Upper lobe of right lung (tissue), 1 donor: ENCODE results near the gene ENTREP1. TPM values are rescaled to one million over a fixed set of nuclear protein-coding genes. Genes with fewer than 3 reads are reported as not detected.

Experiments
- ATAC-seq: fragments of 200-7000 bp; cut with Tn5 transposase; one replicate; pipeline ENCODE4 v1.9.1; 2020; ENCODE audit warnings: mild to moderate bottlenecking, moderate library complexity
- DNase-seq: peaks from one replicate; pipeline ENCODE4 v3.0.0-alpha.2; 2020
- H3K27ac ChIP-seq: fragments of 200-600 bp; one replicate; pipeline ENCODE4 v1.8.0; 2022
- H3K27me3 ChIP-seq: fragments of 200-600 bp; one replicate; pipeline ENCODE4 v1.8.0; 2022; ENCODE audit warnings: mild to moderate bottlenecking
- H3K36me3 ChIP-seq: fragments of 200-600 bp; one replicate; pipeline ENCODE4 v1.8.0; 2022
- H3K4me1 ChIP-seq: fragments of 200-600 bp; one replicate; pipeline ENCODE4 v1.8.0; 2022
- H3K4me3 ChIP-seq: fragments of 200-600 bp; one replicate; pipeline ENCODE4 v1.8.0; 2022; ENCODE audit warnings: mild to moderate bottlenecking
- H3K9me3 ChIP-seq: fragments of 200-600 bp; one replicate; pipeline ENCODE4 v1.8.0; 2022
- CTCF ChIP-seq: fragments of 200-600 bp; IDR thresholded peaks from one replicate; pipeline ENCODE4 v1.8.0; 2022; ENCODE audit warnings: antibody characterized with exemption
- intact Hi-C: fragments of 100-400 bp; cut with DNase I; formaldehyde crosslinking; loops from one replicate; pipeline ENCODE4 v1.11.0; 2022
- total RNA-seq: library from RNA; stranded (reverse); fragmentation: NEBNext Ultra II Directional; extraction: Animal tissue kit (Norgen Biotek cat#: 25700); gene quantifications from one replicate; pipeline ENCODE4 v1.2.1, GENCODE V29; 2021
- donor health status: DM: no; HTN: yes; CAD: no; lungs with severe emphysema.

ENTREP1 gene
- total RNA-seq, 1 donor from 2014 or later: 34.9 TPM

- no peak for TF ChIP-seq CTCF
- Histone ChIP-seq H3K27ac (no peak overlapping the region), H3K9me3 (no peaks in the 10 kb centered on the region), H3K27me3 (peaks cover 6% of the 10 kb centered on the region), H3K4me1 (no peaks in the 10 kb centered on the region), H3K36me3 (no peaks in the 10 kb centered on the region), H3K4me3 (peak overlapping the region; percentile 62)
- intact Hi-C loops: no loop called here
- DNase-seq (peak; percentile 71), ATAC-seq (peak; percentile 16)
Measured at GRCh38 chr9:69325409-69326212, 596 bp downstream of the ENTREP1 start.

- ATAC-seq: peak; percentile 23
- Histone ChIP-seq H3K27me3 (peaks cover 6% of the 10 kb centered on the region), H3K36me3 (no peaks in the 10 kb centered on the region), H3K4me3 (peak overlapping the region; percentile 52), H3K4me1 (no peaks in the 10 kb centered on the region), H3K9me3 (no peaks in the 10 kb centered on the region), H3K27ac (no peak overlapping the region)
- no peak for TF ChIP-seq CTCF
- DNase-seq: no peak
- intact Hi-C loops: no loop called here
Measured at GRCh38 chr9:69326261-69326660, 1.2 kb downstream of the ENTREP1 start.

- Histone ChIP-seq H3K9me3 (no peaks in the 10 kb centered on the region), H3K4me1 (no peaks in the 10 kb centered on the region), H3K27ac (no peak overlapping the region), H3K36me3 (no peaks in the 10 kb centered on the region), H3K4me3 (no peak overlapping the region), H3K27me3 (peaks cover 6% of the 10 kb centered on the region)
- no peak for ATAC-seq
- TF ChIP-seq CTCF: no peak
- intact Hi-C loops: no loop called here
- DNase-seq: no peak
Measured at GRCh38 chr9:69330580-69330979, 5.6 kb downstream of the ENTREP1 start.

- H3K4me1 ChIP-seq: no peaks in the 10 kb centered on the region
- no peak for DNase-seq
Measured at GRCh38 chr9:69331444-69331843, 6.4 kb downstream of the ENTREP1 start.

GRCh38 chr9:69332067-69332685 lies 7.2 kb downstream of the ENTREP1 start:
- Histone ChIP-seq H3K36me3 (no peaks in the 10 kb centered on the region), H3K4me1 (no peaks in the 10 kb centered on the region), H3K9me3 (no peaks in the 10 kb centered on the region), H3K4me3 (no peak overlapping the region), H3K27me3 (no peaks in the 10 kb centered on the region), H3K27ac (no peak overlapping the region)
- ATAC-seq: no peak
- intact Hi-C loops: no loop called here
- TF ChIP-seq CTCF: no peak
- DNase-seq: no peak

More at GRCh38 chr9:69331444-69331843, 6.4 kb downstream of the ENTREP1 start:
- ATAC-seq: no peak
- H3K4me3 ChIP-seq: no peak overlapping the region
- peaks cover 1% of the 10 kb centered on the region for H3K27me3 ChIP-seq
- H3K27ac ChIP-seq: no peak overlapping the region
- no peaks in the 10 kb centered on the region for H3K36me3 ChIP-seq
- H3K9me3 ChIP-seq: no peaks in the 10 kb centered on the region
- intact Hi-C loops: no loop called here
- TF ChIP-seq CTCF: no peak
